CD4-positive, alpha-beta T cell treated with Interleukin-15 for 4 hours (primary cell): ENCODE data around the gene UNC119.
A peak's percentile ranks its signal among the peaks of the same experiment; 100 is the strongest.

Experiments used
- DNase-seq: peaks from one replicate; pipeline ENCODE4 v3.0.0-alpha.2; 2020; ENCODE audit warnings: low spot score

Gene UNC119

GRCh38 chr17:28573040-28573380, 20.6 kb upstream of the UNC119 start:
- no peak for DNase-seq

DNA sequence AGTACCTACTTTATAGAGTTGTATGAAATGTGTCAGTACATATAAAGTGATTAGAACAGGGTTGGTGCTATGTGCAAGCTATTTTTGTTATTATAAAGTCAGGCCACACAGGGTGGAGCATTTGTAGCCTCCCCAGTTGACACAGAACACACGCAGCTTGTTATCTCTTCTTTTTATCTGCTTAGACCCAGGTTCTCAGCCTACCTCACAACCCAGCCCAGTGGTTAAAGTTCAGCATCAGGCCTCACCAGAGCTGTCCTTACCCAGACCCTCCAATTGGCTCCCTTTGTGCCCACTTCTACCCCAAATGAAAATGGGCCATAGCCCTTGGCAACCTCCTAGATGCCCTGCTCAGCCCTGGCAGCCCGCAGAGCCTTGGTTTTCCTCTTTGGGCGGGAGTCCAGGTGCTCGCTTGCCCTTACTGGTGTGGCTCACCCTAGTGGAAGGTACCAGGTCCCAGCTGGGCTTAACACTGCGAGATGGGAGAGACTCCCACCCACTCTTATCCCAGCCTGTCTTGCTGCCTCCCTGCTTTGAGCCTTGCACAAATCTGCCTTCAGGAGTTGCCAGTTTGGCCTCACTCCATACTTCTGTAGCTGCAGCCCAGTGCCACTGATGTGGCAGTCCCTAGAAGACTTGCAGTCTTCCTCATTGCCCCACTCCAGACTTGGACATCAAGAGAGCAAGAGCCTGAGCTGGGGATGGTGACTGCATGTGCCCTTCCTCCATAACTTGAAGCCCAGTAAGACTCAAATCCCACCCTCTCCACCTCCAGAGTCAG, 20.0 kb upstream of the UNC119 start:
- DNase-seq = no peak

DNA sequence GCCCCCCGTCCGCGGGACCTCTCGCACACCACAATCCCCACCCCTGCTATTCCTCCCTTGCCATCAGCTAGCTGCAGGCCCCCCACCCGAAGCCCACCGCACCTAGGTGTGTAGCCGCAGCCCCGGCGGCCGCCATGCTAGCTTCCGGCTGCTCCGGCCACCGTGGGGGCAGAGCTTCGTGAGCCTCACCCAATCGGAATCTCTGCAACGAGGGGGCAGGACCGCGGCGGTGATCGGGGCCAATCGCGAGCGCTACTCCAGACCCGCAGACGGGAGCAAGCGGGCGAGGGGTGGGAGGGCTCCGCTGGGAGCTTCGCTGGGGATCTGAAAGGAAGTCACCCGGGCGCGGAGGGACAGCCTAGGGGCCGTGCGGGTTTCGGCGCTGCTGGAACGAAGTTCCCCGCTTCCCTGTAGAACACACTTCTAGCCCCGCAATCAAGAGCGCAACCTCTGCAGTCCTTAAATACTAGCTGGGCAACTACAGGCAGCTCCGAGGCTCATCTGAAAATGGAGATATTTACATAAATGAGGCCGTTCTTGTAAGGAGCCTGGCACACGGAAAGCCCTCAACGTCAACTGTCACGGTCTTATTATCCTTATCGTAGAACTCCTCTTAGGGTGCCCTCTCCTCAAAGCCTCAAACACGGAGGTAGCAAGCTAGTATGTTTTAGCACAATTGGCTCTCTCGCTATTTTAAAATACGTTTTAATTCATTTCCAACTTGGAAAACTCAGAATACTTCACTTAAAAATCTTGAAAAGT, 19.1 kb upstream of the UNC119 start, which contains the start of gene PIGS:
PIGS (minus strand) TSS at position 164 of the 762 bp plus-strand sequence; CDS start at position 136, 28 bp downstream.
- DNase-seq = peak; percentile 88

- DNase-seq = peak; percentile 39
Measured at GRCh38 chr17:28570716-28571360, 18.4 kb upstream of the UNC119 start.

DNA sequence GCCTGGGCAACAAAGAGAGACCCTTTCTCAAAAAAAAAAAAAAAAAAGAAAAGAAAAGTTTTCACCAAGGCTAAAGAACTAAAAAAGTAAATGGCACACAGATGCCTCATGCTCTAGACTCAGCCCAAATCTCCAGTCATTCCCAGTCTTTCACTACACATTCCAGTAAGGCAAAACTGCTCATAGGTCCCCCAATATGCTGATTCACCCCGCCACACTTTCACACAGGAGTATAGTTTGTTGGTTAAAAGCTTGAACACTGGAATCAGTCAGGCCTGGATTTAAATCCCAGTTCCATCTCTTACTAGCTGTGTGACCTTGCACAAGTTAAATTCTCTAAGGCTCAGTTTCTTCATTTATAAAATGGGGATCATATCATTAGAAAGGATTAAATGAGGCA, 17.0 kb upstream of the UNC119 start:
- no peak for DNase-seq

GRCh38 chr17:28567604-28568003, 15.2 kb upstream of the UNC119 start:
- no peak for DNase-seq

DNA sequence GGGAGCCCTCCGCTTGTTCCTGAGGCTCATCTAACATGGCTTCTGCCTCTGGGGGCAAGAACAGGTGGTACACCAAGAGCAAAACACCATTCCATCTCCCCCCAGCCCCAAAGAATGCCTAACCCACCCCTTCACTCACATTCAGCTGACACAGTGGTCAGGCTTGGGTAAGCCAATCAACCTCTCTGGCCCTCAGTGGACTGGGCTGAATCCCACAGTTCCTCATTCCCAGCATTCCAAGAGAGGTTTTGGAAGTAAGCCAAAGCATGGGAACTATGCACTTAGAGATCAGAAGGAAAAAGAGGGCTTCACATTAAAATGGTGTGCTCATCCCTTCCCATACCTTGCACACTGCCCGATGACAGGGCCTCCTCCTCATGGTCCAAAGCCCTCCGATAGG, 11.1 kb upstream of the UNC119 start:
- DNase-seq = no peak

DNA sequence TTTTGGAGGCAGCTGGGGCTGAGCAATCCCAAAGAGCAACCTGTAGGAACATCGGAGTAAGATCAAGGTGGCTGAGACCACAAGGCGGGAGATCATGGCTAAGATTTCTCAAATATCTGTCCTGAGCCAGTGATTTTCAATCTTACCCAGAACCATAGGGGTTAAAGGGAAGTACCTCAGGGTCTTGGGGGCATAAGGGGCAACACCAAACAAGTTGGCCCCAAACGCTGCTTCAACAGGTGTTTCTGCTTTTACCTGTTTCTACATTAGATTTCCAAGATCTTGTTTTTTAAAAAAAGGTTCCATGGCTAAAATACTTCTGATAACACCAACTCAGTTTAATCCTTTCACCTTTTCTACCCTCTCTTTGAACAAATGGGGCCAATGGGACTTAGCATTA, 2.6 kb upstream of the UNC119 start:
- no peak for DNase-seq

GRCh38 chr17:28554565-28554964, 2.1 kb upstream of the UNC119 start:
- DNase-seq = no peak

GRCh38 chr17:28553000-28553505, 629 bp upstream of the UNC119 start:
- no peak for DNase-seq

DNA sequence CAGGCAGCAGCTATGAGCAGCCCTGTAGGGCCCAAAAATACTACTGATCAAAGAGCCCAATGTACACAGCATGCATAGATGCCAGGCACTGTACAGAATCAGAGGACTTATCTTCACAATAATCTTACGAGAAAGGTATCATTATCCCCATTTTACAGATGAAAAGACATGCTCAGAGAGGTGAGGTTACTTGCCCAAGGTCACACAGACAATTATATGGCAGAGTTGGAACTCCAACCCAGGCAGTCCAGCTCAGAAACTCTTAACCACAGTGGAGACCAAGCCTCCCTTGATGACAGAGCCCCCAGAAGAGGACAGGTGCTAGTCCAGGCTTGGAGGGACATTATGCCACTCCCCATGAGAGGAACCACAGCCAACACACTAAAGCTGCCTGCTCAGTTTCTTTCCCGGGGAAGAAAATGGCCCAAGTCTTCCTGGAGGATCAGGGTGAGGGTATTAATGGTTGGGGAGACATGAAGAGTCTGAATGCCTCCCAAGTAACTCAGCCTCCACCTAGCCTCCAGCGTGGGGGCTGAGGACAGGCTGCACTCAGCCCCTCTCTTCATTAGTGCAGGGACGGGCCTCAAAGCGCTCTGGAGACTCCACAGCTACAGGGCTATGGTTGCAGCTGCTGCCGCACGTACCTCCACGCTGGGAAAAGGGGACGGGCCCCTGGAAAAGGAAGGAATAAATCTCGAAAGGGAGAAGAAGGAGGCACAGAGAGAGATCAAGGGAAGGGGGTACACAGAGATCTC, 826 bp downstream of the UNC119 start:
- no peak for DNase-seq

DNA sequence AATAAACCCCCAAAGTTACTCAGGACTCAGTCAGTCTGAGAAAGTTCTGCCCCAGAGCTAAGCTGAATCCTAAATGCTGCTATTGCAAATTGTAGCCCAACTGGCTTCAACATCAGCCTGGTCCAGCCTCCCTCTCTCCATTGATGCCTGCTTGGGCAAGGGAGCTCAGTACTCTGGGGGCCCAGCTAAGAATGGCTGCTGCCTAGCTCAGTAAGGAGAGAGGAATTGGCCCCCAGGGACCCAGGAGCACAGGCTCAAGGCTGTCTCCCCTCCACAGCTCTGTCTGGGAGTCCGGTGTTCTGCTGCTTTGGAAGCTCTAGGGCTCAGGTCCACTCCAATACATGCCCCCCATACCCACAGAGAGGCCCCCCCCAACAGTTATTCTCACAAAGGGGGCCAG, 1.6 kb downstream of the UNC119 start:
- DNase-seq = no peak

GRCh38 chr17:28549236-28550132, 2.9 kb downstream of the UNC119 start:
- DNase-seq = peak; percentile 64

DNA sequence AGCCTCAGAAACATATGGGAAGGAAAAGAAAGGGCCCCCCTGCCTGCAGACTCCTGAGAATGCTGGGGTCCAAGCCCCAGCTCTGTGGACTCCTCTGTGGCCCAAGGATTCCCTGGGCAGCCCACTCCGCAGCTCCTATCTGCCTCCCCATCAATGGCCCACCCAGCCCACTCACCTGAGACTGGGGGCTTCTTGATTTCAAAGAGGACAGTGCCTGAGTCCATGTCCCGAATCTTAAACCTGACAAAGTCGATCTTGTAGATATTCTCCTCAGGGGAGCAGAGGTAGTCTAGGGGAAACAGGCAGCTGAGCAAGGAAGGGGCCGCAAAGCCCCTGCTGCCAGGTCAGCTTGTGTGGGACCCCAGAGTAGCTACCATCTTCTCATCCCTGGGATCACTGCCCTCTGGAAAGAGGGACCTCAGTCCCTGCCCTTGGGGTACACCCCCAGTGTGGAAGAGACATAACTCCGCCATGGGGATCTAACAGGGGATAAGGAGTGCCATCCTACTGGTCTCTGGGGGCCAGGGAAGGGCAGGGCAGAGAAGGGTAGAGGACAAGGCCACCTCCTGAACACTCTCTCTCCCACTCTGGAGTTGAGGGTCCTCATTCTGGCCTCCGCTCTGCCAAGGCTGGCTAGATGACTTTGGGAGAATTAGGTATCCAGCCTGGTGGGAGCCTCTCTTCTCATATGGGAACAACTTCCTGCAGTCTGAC, 3.9 kb downstream of the UNC119 start:
- no peak for DNase-seq

DNA sequence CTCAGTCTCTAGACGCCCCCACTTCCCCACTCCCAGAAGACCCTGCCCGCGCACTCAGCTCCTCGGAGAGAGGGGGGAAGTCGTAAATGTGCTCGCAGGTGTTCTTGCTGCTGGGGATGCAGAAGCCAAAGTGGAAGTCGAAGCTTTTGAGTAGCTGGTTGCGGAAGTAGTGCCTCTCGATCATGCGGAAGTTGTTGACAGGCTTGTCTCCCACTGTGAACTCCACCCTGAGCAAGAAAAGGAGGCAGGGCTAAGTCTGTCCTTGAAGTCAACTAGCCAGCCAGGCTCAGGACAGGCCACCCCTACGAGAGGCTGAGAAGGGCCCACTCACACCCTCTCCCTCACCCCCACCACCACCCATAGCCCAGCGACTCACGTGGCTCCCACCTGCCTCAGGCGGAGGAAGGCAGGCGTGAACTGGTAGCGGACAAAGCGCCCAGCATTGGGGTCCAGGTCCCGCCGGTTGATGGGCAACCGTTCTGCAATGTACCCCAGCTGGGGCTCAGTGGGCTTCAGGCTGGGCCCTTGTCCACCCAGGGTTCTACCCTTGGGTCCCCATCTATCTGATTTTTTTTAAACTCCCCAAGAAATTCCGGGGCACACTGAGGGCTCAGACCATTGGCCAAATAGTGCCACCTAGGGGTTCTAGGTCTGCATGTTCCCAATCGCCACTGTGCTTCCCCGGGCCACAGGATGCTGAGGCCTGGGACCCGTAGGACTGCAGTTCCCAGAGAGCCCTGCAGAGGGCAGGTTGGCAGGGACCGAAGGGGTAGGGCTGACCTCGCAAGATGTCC, 4.6 kb downstream of the UNC119 start:
- peak; percentile 65 for DNase-seq

DNA sequence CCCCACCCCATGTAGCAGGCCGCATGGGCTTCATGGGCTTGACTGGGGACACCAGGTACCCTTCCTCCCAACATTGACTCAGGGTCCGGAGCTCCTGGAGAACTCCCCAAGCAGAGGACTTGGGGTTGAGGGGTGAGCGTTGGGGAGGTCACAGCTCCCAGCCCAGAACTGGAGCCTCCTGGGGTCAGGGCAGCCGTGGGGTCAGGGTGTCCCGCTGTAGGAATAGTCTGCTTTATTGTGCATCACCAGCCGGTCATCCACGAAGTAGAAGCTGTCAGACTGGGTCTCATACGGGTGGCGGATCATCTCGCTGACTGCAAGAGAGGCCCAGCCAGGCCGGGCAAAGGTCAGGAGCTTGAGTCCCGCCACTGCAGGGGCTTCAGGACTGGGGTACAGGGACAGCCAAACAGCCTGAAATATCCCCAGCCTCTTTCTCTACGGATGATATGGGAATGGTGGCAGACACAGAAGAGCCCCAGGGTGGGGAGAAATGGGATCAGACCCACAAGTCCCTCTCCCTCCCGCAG, 5.3 kb downstream of the UNC119 start:
- DNase-seq = no peak

- DNase-seq = no peak
Measured at GRCh38 chr17:28545787-28546415, 6.5 kb downstream of the UNC119 start.

DNA sequence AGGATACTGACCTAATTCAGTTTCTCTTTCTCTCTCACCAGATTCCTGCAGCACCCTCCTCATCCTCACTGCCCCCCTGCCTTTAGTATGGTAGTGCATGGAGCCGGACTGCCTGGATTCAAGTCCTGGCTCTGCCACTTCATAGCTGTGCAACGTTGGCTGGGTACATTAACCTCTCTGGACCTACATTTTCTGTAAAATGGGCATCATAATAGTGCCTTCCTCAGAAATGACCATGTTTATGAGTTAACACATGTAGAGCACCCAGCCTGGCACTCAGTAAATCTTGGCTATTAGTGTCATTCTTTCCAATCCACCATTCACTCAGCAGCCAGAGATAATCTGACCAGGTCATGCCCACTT, 7.3 kb downstream of the UNC119 start:
- DNase-seq = no peak
